Activated naive CD4-positive, alpha-beta T cell treated with anti-CD3 and anti-CD28 coated beads, Interleukin-2, amount 50 U/mL, for 72 hours (primary cell): ENCODE measurements around the gene USP24. TPM values are rescaled to one million over a fixed set of nuclear protein-coding genes. Genes with fewer than 3 reads are reported as not detected.

Source experiments
- ATAC-seq, 2 donors: fragments of 150-1000 bp; cut with Tn5 transposase; 2 replicates each; pipeline ENCODE4 v1.10.0; 2021; ENCODE audit warnings: mild to moderate bottlenecking in 2 of 2, moderate library complexity in 2 of 2
- DNase-seq, 2 donors: peaks; one replicate each; pipeline ENCODE4 v3.0.0; 2021 to 2022; ENCODE audit warnings: low spot score in 2 of 2
- H3K27ac Mint-ChIP-seq, 2 donors: one replicate each; pipeline ENCODE4 v1.8.0; 2022; ENCODE audit warnings: mild to moderate bottlenecking in 2 of 2, mixed read lengths in 2 of 2
- H3K36me3 Mint-ChIP-seq, 2 donors: one replicate each; pipeline ENCODE4 v1.8.0; 2022; ENCODE audit warnings: mixed read lengths in 2 of 2
- H3K9me3 Mint-ChIP-seq, 2 donors: one replicate each; pipeline ENCODE4 v1.8.0; 2022; ENCODE audit warnings: mixed read lengths in 2 of 2
- total RNA-seq, 2 donors: library from RNA; stranded (reverse); gene quantifications; one replicate each; pipeline ENCODE4 v1.2.3, GENCODE V29; 2022

USP24 gene
- total RNA-seq, 2 donors from 2014 or later: 34.0 to 48.7 TPM

DNA sequence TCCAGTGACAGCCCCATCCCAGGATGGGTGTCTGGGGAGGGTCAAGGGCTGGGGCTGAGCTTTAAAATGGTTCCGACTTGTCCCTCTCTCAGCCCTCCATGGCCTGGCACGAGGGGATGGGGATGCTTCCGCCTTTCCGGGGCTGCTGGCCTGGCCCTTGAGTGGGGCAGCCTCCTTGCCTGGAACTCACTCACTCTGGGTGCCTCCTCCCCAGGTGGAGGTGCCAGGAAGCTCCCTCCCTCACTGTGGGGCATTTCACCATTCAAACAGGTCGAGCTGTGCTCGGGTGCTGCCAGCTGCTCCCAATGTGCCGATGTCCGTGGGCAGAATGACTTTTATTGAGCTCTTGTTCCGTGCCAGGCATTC is 151.6 kb downstream of the USP24 start:
- ATAC-seq: no peak
- peaks cover 6 to 8% of the 10 kb centered on the region in 2 donors for H3K36me3 Mint-ChIP-seq
- no peak for DNase-seq
- H3K27ac Mint-ChIP-seq: no peak overlapping the region
- no peaks in the 10 kb centered on the region for H3K9me3 Mint-ChIP-seq

DNA sequence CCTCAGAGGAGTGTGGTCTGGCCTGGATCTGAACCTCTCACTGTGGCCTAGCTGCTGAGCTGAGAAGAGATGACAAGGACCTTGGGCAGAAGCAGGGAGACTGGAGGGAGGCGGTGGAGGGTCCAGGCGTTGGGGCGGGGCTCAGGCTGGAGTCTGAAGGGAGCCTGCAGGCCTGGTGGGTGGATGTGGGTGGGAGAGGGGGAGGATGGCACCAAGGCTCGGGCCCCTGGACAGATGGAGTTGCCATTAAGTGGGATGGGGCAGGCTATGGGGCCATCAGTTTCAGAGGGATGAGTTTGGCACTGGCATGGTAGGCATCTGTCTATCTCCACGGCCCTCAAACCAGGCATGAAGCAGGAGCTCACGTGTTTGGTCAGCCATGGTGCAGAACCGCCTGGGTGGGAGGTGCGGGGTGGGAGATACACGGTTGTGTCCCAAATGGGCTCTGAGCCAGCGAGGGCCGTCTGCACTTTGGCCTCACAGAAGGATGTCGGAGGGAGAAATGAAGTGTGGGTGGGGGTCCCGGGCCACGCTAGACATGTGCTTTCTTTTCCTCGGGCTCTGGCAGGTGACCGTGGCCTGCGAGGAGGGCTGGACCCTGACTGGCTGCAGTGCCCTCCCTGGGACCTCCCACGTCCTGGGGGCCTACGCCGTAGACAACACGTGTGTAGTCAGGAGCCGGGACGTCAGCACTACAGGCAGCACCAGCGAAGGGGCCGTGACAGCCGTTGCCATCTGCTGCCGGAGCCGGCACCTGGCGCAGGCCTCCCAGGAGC is 152.2 kb downstream of the USP24 start:
- no peak overlapping the region for H3K27ac Mint-ChIP-seq
- ATAC-seq (no peak), DNase-seq (no peak)
- H3K9me3 Mint-ChIP-seq: no peaks in the 10 kb centered on the region
- peaks cover 5 to 6% of the 10 kb centered on the region in 2 donors for H3K36me3 Mint-ChIP-seq

DNA sequence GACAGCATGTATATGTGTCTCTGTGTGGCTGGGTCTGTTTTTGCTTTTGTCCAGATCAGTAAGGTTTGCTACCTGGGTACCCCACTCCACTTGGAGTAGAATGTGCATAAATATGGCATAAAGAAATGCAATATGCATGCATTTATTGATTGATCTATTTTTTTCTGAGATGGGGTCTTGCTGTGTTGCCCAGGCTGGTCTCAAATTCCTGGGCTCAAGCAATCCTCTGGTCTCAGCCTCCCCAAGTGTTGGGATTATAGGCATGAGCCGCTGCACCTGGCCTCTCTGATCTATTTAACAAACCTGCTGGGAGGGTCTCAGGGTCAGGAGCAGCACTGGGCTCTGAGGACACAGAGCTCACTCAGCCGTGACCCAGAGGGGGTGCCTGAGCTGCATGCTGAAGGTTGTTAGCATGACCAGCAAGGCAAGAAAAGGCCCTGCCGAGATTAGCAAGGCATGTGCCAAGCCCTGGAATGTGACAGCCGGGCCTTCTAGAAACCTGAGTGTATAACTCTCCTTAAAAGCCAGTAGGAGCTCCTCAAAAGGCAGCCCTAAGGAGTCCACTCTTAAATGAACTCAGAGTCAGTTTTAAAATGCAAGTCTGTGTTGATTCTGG is 153.3 kb downstream of the USP24 start:
- no peak overlapping the region for H3K27ac Mint-ChIP-seq
- DNase-seq (peak in 1 of 2 donors; percentile 21), ATAC-seq (no peak)
- peaks cover 0 to 3% of the 10 kb centered on the region in 2 donors for H3K36me3 Mint-ChIP-seq
- H3K9me3 Mint-ChIP-seq: no peaks in the 10 kb centered on the region

DNA sequence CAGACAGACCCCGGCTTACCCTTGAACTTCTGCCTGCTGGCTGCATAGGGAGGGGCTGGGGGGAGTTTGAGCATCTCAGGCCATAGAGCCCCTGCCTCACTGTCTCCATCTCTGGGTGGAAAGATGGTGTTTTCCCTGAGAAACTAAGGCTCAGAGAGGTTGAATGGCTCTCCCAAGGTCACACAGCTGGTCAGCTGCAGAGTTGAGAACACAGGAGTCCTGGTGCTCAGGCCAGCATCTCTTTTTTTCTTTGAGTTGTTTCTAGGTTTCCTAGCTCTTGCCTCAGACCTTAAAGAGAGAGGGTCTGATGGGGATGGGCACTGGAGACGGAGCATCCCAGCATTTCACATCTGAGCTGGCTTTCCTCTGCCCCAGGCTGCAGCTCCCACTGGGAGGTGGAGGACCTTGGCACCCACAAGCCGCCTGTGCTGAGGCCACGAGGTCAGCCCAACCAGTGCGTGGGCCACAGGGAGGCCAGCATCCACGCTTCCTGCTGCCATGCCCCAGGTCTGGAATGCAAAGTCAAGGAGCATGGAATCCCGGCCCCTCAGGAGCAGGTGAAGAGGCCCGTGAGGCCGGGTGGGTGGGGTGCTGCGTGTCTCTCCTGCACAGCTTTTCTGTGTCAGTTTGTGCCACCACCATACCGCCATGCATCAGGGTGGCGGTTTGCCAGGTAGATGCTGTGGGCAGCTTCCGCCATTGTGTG is 154.0 kb downstream of the USP24 start:
- no peak for ATAC-seq
- peak overlapping the region in 1 of 2 donors; percentile 29 for H3K27ac Mint-ChIP-seq
- DNase-seq: peak in 1 of 2 donors; percentile 26
- no peaks in the 10 kb centered on the region for H3K36me3 Mint-ChIP-seq
- no peaks in the 10 kb centered on the region for H3K9me3 Mint-ChIP-seq

DNA sequence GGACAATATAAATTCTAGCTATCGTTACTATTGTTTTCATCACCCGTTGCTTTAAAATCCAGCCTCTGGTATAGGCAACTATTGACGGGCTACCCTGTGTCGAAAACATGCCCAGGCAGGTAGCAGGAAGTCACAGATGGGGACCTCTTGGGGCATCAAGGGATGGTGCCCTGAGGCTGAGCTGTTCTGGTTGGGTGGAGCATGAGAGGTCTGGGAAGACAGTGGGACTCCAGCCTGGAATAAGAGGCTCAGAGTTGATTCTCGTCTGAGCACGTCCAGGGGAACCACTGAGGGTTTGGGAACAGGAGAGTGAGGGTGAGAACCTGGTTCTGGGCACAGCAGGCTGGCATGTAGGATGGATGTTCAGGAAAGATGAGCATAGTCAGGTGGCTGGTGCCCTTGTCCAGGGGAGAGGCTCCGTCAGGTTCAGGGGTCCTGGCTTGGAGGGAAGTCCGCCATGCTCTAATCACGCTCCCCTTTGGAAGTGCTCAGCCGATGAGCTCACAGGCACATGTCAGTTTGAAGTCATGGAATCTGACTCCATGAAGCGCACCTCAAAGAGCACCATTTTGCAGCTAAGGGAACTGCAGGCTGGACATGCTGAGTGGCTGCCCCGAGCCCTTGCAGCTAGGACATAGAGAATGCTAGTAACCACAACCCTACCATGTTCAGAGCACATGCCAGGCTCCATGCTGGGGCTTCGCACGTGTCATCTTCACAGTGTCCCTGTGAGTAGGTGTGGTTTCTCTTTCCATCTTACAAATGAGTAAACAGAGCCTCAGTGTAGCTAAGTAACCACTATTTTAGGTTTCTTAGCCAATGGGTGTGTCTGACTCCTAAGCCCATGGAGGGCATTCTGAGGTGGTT is 154.8 kb downstream of the USP24 start:
- no peaks in the 10 kb centered on the region for H3K36me3 Mint-ChIP-seq
- peak overlapping the region; percentile 57 to 61 for H3K27ac Mint-ChIP-seq
- no peaks in the 10 kb centered on the region for H3K9me3 Mint-ChIP-seq
- DNase-seq: peak; percentile 26 to 39
- ATAC-seq: peak; percentile 80 to 85

DNA sequence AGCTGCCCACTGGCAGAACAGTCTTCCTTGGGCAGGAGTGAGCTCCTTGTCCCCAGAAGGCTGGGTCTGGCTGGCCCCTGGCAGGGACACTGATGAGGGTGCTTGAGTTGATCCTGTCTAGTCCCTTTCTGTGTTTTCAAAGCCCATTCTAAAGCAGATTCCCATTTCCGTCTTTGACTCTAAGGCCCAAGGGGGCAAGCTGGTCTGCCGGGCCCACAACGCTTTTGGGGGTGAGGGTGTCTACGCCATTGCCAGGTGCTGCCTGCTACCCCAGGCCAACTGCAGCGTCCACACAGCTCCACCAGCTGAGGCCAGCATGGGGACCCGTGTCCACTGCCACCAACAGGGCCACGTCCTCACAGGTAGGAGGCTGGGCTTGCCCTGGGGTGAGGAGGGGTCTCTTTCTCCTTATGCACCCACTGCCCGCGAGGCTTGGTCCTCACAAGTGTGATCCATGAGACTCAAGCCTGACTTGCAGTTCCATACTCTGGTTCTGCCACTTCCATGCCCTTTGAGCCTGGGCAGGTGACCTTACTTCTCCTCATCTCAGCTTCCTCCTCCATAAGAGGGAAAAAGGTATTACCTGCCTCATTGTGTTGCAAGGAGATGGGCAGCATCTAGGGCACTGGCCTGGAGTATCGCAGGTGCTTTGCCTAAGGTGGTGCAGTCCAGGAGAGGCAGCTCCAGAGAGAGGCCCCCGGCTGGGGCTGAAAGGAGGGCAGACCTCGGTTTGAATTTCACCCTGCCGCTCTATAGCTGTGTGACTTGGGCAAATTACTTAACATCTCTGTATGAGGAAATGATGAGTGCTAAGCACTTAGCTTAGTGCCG is 155.6 kb downstream of the USP24 start:
- Mint-ChIP-seq H3K9me3 (no peaks in the 10 kb centered on the region), H3K27ac (peak overlapping the region; percentile 57 to 61), H3K36me3 (no peaks in the 10 kb centered on the region)
- ATAC-seq (no peak), DNase-seq (peak in 1 of 2 donors; percentile 39)

DNA sequence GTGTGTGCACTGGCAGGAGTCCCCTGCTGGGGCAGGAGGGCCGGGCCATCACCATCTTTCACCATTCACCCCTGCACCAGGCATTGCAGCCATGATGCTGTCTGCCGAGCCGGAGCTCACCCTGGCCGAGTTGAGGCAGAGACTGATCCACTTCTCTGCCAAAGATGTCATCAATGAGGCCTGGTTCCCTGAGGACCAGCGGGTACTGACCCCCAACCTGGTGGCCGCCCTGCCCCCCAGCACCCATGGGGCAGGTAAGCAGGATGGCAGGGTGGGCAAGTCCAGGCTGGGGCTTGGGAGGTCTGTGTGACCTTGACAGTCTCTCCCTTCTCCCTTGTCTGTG is 157.2 kb downstream of the USP24 start:
- no peaks in the 10 kb centered on the region for H3K9me3 Mint-ChIP-seq

DNA sequence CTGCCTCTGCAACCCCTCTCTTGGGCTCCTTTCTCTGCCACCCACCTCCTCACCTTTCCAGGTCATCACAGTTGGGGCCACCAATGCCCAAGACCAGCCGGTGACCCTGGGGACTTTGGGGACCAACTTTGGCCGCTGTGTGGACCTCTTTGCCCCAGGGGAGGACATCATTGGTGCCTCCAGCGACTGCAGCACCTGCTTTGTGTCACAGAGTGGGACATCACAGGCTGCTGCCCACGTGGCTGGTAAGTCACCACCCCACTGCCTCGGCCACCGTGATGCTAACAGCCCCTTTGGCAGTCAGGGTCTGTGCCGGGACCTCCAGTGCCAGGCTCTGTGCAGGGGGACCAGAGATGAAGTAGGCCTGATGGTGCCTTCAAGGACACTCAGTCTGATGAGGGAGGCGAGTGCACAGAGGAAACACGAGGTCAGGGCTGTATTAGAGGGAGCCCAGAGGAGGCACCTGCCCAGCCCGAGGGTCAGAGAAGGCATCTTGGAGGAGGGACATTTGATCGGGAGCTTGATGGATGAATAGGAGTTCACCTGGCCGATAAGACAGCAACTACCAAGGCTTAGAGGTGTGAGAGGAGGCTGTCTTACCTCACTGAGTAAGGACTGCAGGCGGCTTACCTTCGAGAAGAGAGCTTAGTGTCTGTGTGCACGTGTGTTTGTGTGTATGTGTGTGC is 157.8 kb downstream of the USP24 start:
- peak in 1 of 2 donors; percentile 47 for DNase-seq
- ATAC-seq: no peak
- Mint-ChIP-seq H3K9me3 (no peaks in the 10 kb centered on the region), H3K27ac (peak overlapping the region in 1 of 2 donors; percentile 45), H3K36me3 (no peaks in the 10 kb centered on the region)

More for the DNA sequence above, 157.2 kb downstream of the USP24 start:
- Mint-ChIP-seq H3K36me3 (no peaks in the 10 kb centered on the region), H3K27ac (no peak overlapping the region)
- peak in 1 of 2 donors; percentile 49 for DNase-seq
- ATAC-seq: no peak

DNA sequence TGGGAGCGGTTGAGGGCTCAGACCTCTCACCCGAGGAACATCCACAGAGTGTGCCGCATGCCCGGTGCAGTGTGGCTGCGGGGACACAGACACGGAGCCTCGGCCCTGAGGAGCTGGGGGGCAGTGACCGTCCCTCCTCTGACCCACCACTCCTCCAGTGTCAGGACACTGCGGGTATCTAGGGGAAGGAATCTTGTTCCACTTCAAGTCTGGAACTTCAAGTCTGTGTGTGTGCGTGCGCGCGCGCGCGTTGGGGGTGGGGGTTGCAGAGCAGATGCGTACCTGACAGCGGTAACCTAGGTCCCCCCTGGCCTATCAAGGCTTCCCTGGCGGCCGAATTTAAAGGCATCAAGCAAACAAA is 158.6 kb downstream of the USP24 start:
- H3K9me3 Mint-ChIP-seq: no peaks in the 10 kb centered on the region
- peak in 1 of 2 donors; percentile 42 for DNase-seq
- no peaks in the 10 kb centered on the region for H3K36me3 Mint-ChIP-seq
- ATAC-seq: no peak
- no peak overlapping the region for H3K27ac Mint-ChIP-seq

DNA sequence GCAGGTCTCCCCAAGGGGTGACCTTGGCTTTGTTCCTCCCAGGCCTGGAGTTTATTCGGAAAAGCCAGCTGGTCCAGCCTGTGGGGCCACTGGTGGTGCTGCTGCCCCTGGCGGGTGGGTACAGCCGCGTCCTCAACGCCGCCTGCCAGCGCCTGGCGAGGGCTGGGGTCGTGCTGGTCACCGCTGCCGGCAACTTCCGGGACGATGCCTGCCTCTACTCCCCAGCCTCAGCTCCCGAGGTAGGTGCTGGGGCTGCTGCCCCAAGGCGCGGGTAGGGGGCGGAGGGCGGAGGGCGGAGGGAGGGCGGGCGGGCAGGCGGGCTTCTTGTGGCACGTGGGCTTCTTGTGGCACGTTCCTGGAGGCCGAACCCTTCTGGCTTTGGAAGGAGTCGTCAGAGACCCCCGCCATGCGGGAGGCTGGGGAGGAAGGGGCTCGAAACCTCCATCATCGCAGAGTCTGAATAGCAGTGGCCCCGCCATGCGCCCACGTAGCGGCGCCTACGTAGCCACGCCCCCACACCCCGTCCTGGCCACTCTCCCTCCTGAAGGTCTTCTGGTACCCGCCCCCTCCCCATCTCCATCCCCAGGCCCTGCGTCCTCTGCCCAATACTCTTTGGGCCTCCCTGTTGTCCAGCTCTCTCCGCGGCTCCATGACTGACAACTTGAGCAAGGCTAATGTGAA is 159.1 kb downstream of the USP24 start:
- ATAC-seq (no peak), DNase-seq (peak in 1 of 2 donors; percentile 28)
- Mint-ChIP-seq H3K27ac (no peak overlapping the region), H3K9me3 (no peaks in the 10 kb centered on the region), H3K36me3 (no peaks in the 10 kb centered on the region)

DNA sequence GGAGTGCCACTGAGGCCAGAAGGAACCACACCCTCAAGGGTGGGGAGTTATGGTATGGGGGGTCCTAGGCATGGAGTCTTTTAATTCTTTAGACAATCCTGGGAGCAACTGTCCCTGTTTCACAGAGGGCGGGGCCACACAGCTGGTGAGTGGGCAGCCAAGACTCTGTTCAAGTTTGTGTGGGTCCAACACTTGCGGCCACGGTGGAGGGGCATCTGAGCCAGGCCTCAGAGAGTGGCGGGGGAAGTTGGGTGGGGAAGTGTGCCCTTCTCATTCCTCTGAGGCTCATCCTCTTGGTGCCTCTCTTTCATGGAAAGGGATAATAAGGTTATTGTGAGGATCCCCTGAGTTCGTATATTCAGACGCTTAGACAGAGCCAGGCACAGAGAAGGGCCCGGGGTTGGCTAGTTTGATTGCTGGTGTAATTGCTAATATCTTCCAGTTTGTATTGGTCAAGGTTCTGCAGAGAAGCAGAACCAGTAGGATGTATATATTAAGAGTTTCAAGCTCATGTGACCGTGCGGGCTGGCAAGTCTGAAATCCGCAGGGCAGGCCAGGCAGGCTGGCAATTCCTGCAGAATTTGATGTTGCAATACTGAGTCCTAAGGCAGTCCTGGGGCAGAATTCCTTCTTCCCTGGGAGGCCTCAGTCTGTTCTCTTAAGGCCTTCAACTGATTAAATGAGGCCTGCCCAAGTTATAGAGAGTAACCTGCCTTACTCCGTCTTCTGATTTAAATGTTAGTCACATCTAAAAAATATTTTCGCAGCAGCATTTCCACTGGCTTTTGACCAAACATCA is 159.9 kb downstream of the USP24 start:
- Mint-ChIP-seq H3K9me3 (no peaks in the 10 kb centered on the region), H3K36me3 (no peaks in the 10 kb centered on the region), H3K27ac (no peak overlapping the region)
- ATAC-seq (no peak), DNase-seq (peak in 1 of 2 donors; percentile 40)

DNA sequence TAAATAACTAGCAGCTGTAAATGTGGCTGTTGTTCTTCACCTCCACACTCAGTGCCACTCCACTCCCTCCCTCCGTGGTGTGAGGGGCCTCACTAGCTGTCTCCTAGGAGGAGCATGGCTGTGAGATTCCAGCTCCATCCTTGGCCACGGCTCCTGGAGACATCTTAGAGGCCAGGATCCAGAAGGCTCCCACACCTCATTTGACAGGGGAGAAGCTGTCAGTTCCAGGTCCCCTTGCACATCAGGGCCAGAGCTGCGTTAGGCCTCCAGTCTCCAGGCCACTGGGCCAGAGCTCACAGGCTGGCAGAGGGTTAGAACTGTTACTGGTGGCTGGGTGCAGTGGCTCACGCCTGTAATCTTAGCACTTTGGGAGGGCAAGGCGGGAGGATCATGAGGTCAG is 160.8 kb downstream of the USP24 start:
- H3K36me3 Mint-ChIP-seq: no peaks in the 10 kb centered on the region
- ATAC-seq (no peak), DNase-seq (peak in 1 of 2 donors; percentile 25)
- no peak overlapping the region for H3K27ac Mint-ChIP-seq
- no peaks in the 10 kb centered on the region for H3K9me3 Mint-ChIP-seq

DNA sequence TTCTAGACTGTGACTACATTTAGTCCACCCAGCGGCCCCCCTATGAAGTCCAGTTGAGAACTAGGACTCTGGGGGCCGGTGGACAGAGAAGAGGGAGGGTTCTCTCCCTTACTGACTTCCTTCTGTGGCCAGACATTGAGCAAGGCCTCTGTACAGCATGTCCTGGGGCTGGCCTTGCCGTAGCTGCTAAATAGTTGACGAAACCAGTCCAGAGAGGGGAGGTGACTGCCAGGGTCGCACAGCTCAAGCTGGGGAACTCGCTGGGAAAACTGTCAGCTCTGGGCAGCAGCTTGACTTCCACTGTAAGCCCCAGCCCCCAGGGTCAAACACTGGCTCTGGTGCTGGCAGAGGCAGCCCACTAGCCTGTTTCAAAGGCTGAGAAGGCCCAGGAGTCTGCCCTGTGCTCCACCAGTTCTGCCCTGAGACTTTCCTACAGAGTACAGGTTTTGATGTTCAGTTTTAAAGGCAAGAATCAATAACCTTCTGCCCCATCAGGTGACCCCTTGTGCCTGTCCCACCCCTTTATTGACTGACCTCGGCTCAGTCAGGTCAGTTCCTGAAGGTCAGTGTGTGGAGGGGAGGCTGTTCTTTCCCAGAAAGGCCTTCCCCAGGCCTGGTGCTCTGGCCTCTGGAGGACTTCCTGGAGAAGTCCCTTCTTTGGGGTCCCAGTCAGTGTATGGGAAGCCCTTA is 161.8 kb downstream of the USP24 start:
- Mint-ChIP-seq H3K9me3 (no peaks in the 10 kb centered on the region), H3K36me3 (no peaks in the 10 kb centered on the region), H3K27ac (no peak overlapping the region)
- DNase-seq (peak in 1 of 2 donors; percentile 42), ATAC-seq (no peak)
